ENCODE measurements around the gene SLC25A26.
"Not testable (repeated sequence)": the region's sequence is repeated elsewhere in the genome, so short reads cannot be mapped to it uniquely, and the experiment has no call there.

The SLC25A26 gene

GRCh38 chr3:66415867-66416428 is 195.1 kb downstream of the SLC25A26 start:
- no peak for DNase-seq

GRCh38 chr3:66416556-66417304 is 195.9 kb downstream of the SLC25A26 start:
- no peak for DNase-seq

- DNase-seq = no peak
Observed at GRCh38 chr3:66418475-66418931, 197.7 kb downstream of the SLC25A26 start.

GRCh38 chr3:66419036-66419435 is 198.2 kb downstream of the SLC25A26 start:
- no peak for DNase-seq

- DNase-seq = not testable (repeated sequence)
Observed at GRCh38 chr3:66421144-66421543, 200.3 kb downstream of the SLC25A26 start.

GRCh38 chr3:66421893-66422292 is 201.1 kb downstream of the SLC25A26 start:
- not testable (repeated sequence) for DNase-seq

- no peak for DNase-seq
Observed at GRCh38 chr3:66423791-66424190, 203.0 kb downstream of the SLC25A26 start.

GRCh38 chr3:66425032-66425431 is 204.2 kb downstream of the SLC25A26 start:
- no peak for DNase-seq

GRCh38 chr3:66425576-66426114 is 204.8 kb downstream of the SLC25A26 start:
- DNase-seq = no peak

- no peak for DNase-seq
Observed at GRCh38 chr3:66426135-66426534, 205.3 kb downstream of the SLC25A26 start.

GRCh38 chr3:66427352-66427751 is 206.6 kb downstream of the SLC25A26 start:
- DNase-seq = no peak

- no peak for DNase-seq
Observed at GRCh38 chr3:66427951-66428474, 207.2 kb downstream of the SLC25A26 start.
